HEK293T (cell line): ENCODE data around the gene ATG7.

Experiments
- BHLHE40 ChIP-seq: fragments of 450-650 bp; IDR thresholded peaks from 2 replicates; pipeline ENCODE4 v1.6.1; 2016; ENCODE audit warnings: mild to moderate bottlenecking, moderate library complexity, borderline replicate concordance
- FOXM1 ChIP-seq: fragments of 450-650 bp; IDR thresholded peaks from 2 replicates; pipeline ENCODE4 v1.6.1; 2017; ENCODE audit warnings: mild to moderate bottlenecking, borderline replicate concordance
- PKNOX1 ChIP-seq: fragments of 450-650 bp; IDR thresholded peaks from 2 replicates; pipeline ENCODE4 v1.6.1; 2016

- TF ChIP-seq PKNOX1: no peak
- no peak for TF ChIP-seq FOXM1
- TF ChIP-seq BHLHE40: no peak
These were observed 189.0 kb downstream of the ATG7 start for GRCh38 chr3:11461226-11461625.
